Vagina (tissue), 2 donors: Measurements from ENCODE around the gene IL4.

ENCODE experiments used
- CTCF ChIP-seq, 3 experiments: fragments of 450-650 bp in 2 of 3; fragments of 200-600 bp in 1 of 3; sonication (generic) in 1 of 3; IDR thresholded peaks; one replicate each; pipeline ENCODE4 v1.5.1; 2017 to 2019; ENCODE audit warnings: antibody characterized with exemption in 3 of 3, mild to moderate bottlenecking in 2 of 3, moderate library complexity in 2 of 3
- POLR2A ChIP-seq, 2 donors: fragments of 450-650 bp; IDR thresholded peaks; one replicate each; pipeline ENCODE4 v1.6.1; 2017; ENCODE audit warnings: antibody characterized with exemption in 2 of 2, mild to moderate bottlenecking in 2 of 2, moderate library complexity in 2 of 2

GRCh38 chr5:132681983-132682382, 8.2 kb downstream of the IL4 start:
- TF ChIP-seq CTCF (IDR thresholded peaks at IDR 0.05) (no peak), POLR2A (IDR thresholded peaks at IDR 0.05) (no peak)
